H1 (cell line): ENCODE results near the gene YPEL2. TPM values are rescaled to one million over a fixed set of nuclear protein-coding genes. Genes with fewer than 3 reads are reported as not detected.

Source experiments
- CTCF ChIA-PET: fragments of 300-600 bp; sonication (Branson Sonifier 250); formaldehyde crosslinking; loops from one replicate; lab custom pipeline; 2021; ENCODE audit not compliant: partially characterized antibody; lab: Charles Lee
- POLR2A ChIA-PET: fragments of 300-600 bp; sonication (Branson Sonifier 250); formaldehyde crosslinking; loops from one replicate; lab custom pipeline; 2021; ENCODE audit warnings: inconsistent platforms; ENCODE audit not compliant: partially characterized antibody; lab: Charles Lee
- DNase-seq, 2 experiments: peaks; one replicate each; pipeline versions ENCODE4 v3.0.0 to v3.0.0-alpha.2; 2010 to 2022; ENCODE audit warnings: low spot score in 2 of 2, low read depth in 1 of 2, mixed read lengths in 1 of 2
- FAIRE-seq: peaks from 2 replicates; lab custom pipeline; 2011; peaks lifted over from hg19 to GRCh38; lab: Jason Lieb, UNC
- H2AFZ ChIP-seq: 2 replicates; pipeline ENCODE4 v1.8.1; 2012; ENCODE audit warnings: low read length, inconsistent platforms
- H2AK5ac ChIP-seq: 2 replicates; pipeline ENCODE4 v1.6.1; 2013; ENCODE audit warnings: low read depth, low read length
- H2BK120ac ChIP-seq: replicated peaks from 2 replicates; pipeline ENCODE3; 2013; ENCODE audit warnings: low read depth, low read length, inconsistent platforms
- H2BK12ac ChIP-seq: 2 replicates; pipeline ENCODE4 v1.6.1; 2013; ENCODE audit warnings: low read depth, low read length
- H2BK15ac ChIP-seq: 2 replicates; pipeline ENCODE4 v1.6.1; 2013; ENCODE audit warnings: low read length
- H2BK20ac ChIP-seq: 2 replicates; pipeline ENCODE4 v1.6.1; 2013; ENCODE audit warnings: low read length
- H2BK5ac ChIP-seq: 2 replicates; pipeline ENCODE4 v1.6.1; 2013; ENCODE audit warnings: low read depth, low read length
- H3K14ac ChIP-seq: 2 replicates; pipeline ENCODE4 v1.6.1; 2013; ENCODE audit warnings: inconsistent platforms; ENCODE audit not compliant: insufficient read length
- H3K18ac ChIP-seq: 2 replicates; pipeline ENCODE4 v1.6.1; 2013; ENCODE audit warnings: low read length; ENCODE audit errors: extremely low read depth
- H3K23ac ChIP-seq: 2 replicates; pipeline ENCODE4 v1.6.1; 2013; ENCODE audit warnings: inconsistent platforms; ENCODE audit not compliant: insufficient read length
- H3K23me2 ChIP-seq: 2 replicates; pipeline ENCODE4 v1.6.1; 2013; ENCODE audit warnings: low read depth, low read length
- H3K27ac ChIP-seq: 2 replicates; pipeline ENCODE4 v1.6.1; 2011; ENCODE audit warnings: low read depth, low read length, inconsistent platforms
- H3K27me3 ChIP-seq, 4 experiments: replicated peaks in 1 of 4; 1 replicate in 1 of 4; 2 replicates in 3 of 4; pipeline versions ENCODE4 v1.6.1 to v1.8.1; 2011 to 2013; ENCODE audit warnings: low read length in 3 of 4, mild to moderate bottlenecking in 3 of 4, inconsistent platforms in 2 of 4, mixed read lengths in 2 of 4, moderate library complexity in 1 of 4; ENCODE audit not compliant: control insufficient read depth in 3 of 4, insufficient read depth in 3 of 4; ENCODE audit errors: extremely low read depth in 1 of 4
- H3K36me3 ChIP-seq, 4 experiments: 2 replicates each; pipeline versions ENCODE4 v1.6.1 to v1.8.1; 2011 to 2013; ENCODE audit warnings: mild to moderate bottlenecking in 4 of 4, low read length in 3 of 4, moderate library complexity in 2 of 4, control low read depth in 1 of 4, inconsistent platforms in 1 of 4; ENCODE audit not compliant: insufficient read depth in 4 of 4, control insufficient read depth in 2 of 4
- H3K4ac ChIP-seq: replicated peaks from 2 replicates; pipeline ENCODE3; 2013; ENCODE audit warnings: low read length, low read depth, mixed read lengths, inconsistent platforms; ENCODE audit not compliant: insufficient read length
- H3K4me1 ChIP-seq, 4 experiments: replicated peaks in 1 of 4; 1 replicate in 1 of 4; 2 replicates in 3 of 4; pipeline versions ENCODE4 v1.6.1 to v1.8.1; 2011 to 2013; ENCODE audit warnings: low read length in 3 of 4, inconsistent platforms in 2 of 4, mixed read lengths in 1 of 4; ENCODE audit not compliant: insufficient read depth in 4 of 4, control insufficient read depth in 3 of 4
- H3K4me2 ChIP-seq, 2 experiments: 2 replicates each; pipeline versions ENCODE4 v1.6.1 to v1.8.1; 2011 to 2013; ENCODE audit warnings: low read depth in 2 of 2, low read length in 2 of 2, control low read depth in 1 of 2, inconsistent platforms in 1 of 2, mild to moderate bottlenecking in 1 of 2; ENCODE audit not compliant: insufficient read depth in 1 of 2
- H3K4me3 ChIP-seq, 4 experiments: fragments of 200-600, 300-600 bp in 1 of 4; sonication (generic), shearing (Covaris generic), sonication (Bioruptor Twin) in 1 of 4; 2 replicates each; pipeline versions ENCODE4 v1.5.1 to v1.8.1; 2011 to 2016; ENCODE audit warnings: low read length in 4 of 4, low read depth in 3 of 4, control low read depth in 2 of 4, inconsistent platforms in 2 of 4, mild to moderate bottlenecking in 2 of 4, mixed read lengths in 1 of 4, moderate library complexity in 1 of 4; ENCODE audit not compliant: insufficient read depth in 2 of 4; ENCODE audit errors: extremely low read depth in 1 of 4
- H3K56ac ChIP-seq: replicated peaks from 2 replicates; pipeline ENCODE3; 2013; ENCODE audit warnings: low read depth, mild to moderate bottlenecking, mixed read lengths, low read length, inconsistent platforms; ENCODE audit not compliant: insufficient read length
- H3K79me1 ChIP-seq: 2 replicates; pipeline ENCODE4 v1.6.1; 2013; ENCODE audit warnings: low read depth, low read length, control low read depth
- H3K79me2 ChIP-seq, 2 experiments: 2 replicates each; pipeline versions ENCODE4 v1.6.1 to v1.8.1; 2012 to 2013; ENCODE audit warnings: low read length in 2 of 2, mild to moderate bottlenecking in 2 of 2, inconsistent platforms in 1 of 2; ENCODE audit not compliant: insufficient read depth in 2 of 2, control insufficient read depth in 1 of 2
- H3K9ac ChIP-seq, 4 experiments: replicated peaks in 1 of 4; 1 replicate in 1 of 4; 2 replicates in 3 of 4; pipeline versions ENCODE4 v1.6.1 to v1.8.1; 2011 to 2013; ENCODE audit warnings: low read depth in 3 of 4, low read length in 3 of 4, control low read depth in 2 of 4, mild to moderate bottlenecking in 2 of 4, moderate library complexity in 2 of 4, inconsistent platforms in 1 of 4; ENCODE audit errors: extremely low read depth in 1 of 4
- H3K9me3 ChIP-seq, 2 experiments: 2 replicates each; pipeline versions ENCODE4 v1.6.1 to v1.8.1; 2012 to 2013; ENCODE audit warnings: mild to moderate bottlenecking in 2 of 2, moderate library complexity in 2 of 2, control low read depth in 1 of 2, inconsistent platforms in 1 of 2, low read depth in 1 of 2, low read length in 1 of 2, mixed read lengths in 1 of 2; ENCODE audit not compliant: insufficient read depth in 2 of 2
- H4K20me1 ChIP-seq, 2 experiments: replicated peaks in 1 of 2; 2 replicates each; pipeline versions ENCODE3 to v1.8.1; 2011 to 2013; ENCODE audit warnings: inconsistent platforms in 2 of 2, low read length in 2 of 2, mild to moderate bottlenecking in 1 of 2; ENCODE audit not compliant: insufficient read depth in 2 of 2, control insufficient read depth in 1 of 2
- H4K5ac ChIP-seq: 2 replicates; pipeline ENCODE4 v1.6.1; 2013; ENCODE audit warnings: low read length, low read depth, mixed read lengths, inconsistent platforms; ENCODE audit not compliant: insufficient read length
- H4K8ac ChIP-seq: 2 replicates; pipeline ENCODE4 v1.8.0; 2013; ENCODE audit warnings: mild to moderate bottlenecking, moderate library complexity, low read length, inconsistent platforms; ENCODE audit not compliant: insufficient read depth; ENCODE audit errors: extremely low read depth
- H4K91ac ChIP-seq: replicated peaks from 2 replicates; pipeline ENCODE3; 2013; ENCODE audit warnings: low read length, mixed read lengths, inconsistent platforms; ENCODE audit not compliant: insufficient read length
- BACH1 ChIP-seq: IDR thresholded peaks from 2 replicates; pipeline ENCODE4 v1.6.1; 2012; ENCODE audit warnings: low read length, improper control_type of control experiment
- CEBPB ChIP-seq: IDR thresholded peaks from 2 replicates; pipeline ENCODE4 v1.6.1; 2012; ENCODE audit warnings: low read depth, low read length
- CTCF ChIP-seq, 3 experiments: IDR thresholded peaks; 1 replicate in 2 of 3; 2 replicates in 1 of 3; pipeline versions ENCODE4 v1.5.1 to v1.6.1; 2011; ENCODE audit warnings: low read length in 3 of 3, mild to moderate bottlenecking in 3 of 3, inconsistent platforms in 2 of 3, low read depth in 1 of 3, moderate library complexity in 1 of 3; ENCODE audit not compliant: insufficient read depth in 1 of 3; ENCODE audit errors: control extremely low read depth in 1 of 3
- NANOG ChIP-seq: IDR thresholded peaks from 2 replicates; pipeline ENCODE4 v1.6.1; 2011; ENCODE audit warnings: low read length, low read depth, mild to moderate bottlenecking, inconsistent platforms; ENCODE audit not compliant: insufficient read depth, poor library complexity, severe bottlenecking
- PHF8 ChIP-seq: fragments of 200-600 bp; sonication (generic); conservative IDR thresholded peaks from 2 replicates; pipeline ENCODE4 v1.7.1; 2012; ENCODE audit warnings: low read depth, mild to moderate bottlenecking, inconsistent platforms, low read length, moderate library complexity
- RNF2 ChIP-seq: fragments of 200-900, 300-1000 bp; sonication (generic); IDR thresholded peaks from 2 replicates; pipeline ENCODE4 v1.7.1; 2016; ENCODE audit warnings: borderline replicate concordance, low read depth, mild to moderate bottlenecking, antibody characterized with exemption, low read length; ENCODE audit not compliant: poor library complexity, severe bottlenecking; ENCODE audit errors: missing control alignments
- SIN3A ChIP-seq, 2 experiments: IDR thresholded peaks in 1 of 2; conservative IDR thresholded peaks in 1 of 2; 2 replicates each; pipeline ENCODE4 v1.6.1; 2011 to 2012; ENCODE audit warnings: low read length in 2 of 2, improper control_type of control experiment in 1 of 2, low read depth in 1 of 2, mild to moderate bottlenecking in 1 of 2
- SIX5 ChIP-seq: IDR thresholded peaks from 2 replicates; pipeline ENCODE4 v1.6.1; 2011; ENCODE audit warnings: mild to moderate bottlenecking, low read depth, low read length
- SP1 ChIP-seq: IDR thresholded peaks from 2 replicates; pipeline ENCODE4 v1.6.1; 2011; ENCODE audit warnings: low read depth, low read length
- WGBS, 2 experiments: shearing (Covaris generic) in 1 of 2; methylation state at CpG; one replicate each; pipeline versions ENCODE4 v1.1.6 to v1.1.7; 2013 to 2015; ENCODE audit warnings: low lambda C conversion rate in 2 of 2, mixed read lengths in 2 of 2, inconsistent platforms in 1 of 2, low coverage in 1 of 2, missing lambda C conversion rate in 1 of 2; ENCODE audit not compliant: insufficient replicate concordance in 2 of 2, insufficient coverage in 1 of 2, insufficient read length in 1 of 2; ENCODE audit errors: extremely low coverage in 1 of 2, missing lambda C conversion rate in 1 of 2; 5-methylcytosine and 5-hydroxymethylcytosine counted together
- polyA plus RNA-seq, 7 experiments: library from polyadenylated mRNA; depleted of rRNA in 3 of 7; stranded (reverse) in 5 of 7; unstranded in 2 of 7; fragments of >200 nt in 5 of 7; fragments of 200-250 nt in 2 of 7; gene quantifications; 1 replicate in 5 of 7; 2 replicates in 1 of 7; 4 replicates in 1 of 7; pipeline versions ENCODE4 v1.2.1 to v1.2.3, GENCODE V29; 2011 to 2013; ENCODE audit warnings: missing spikeins in 2 of 7, mixed read lengths in 2 of 7
- total RNA-seq: library from RNA; stranded (reverse); fragmentation: NEBNext Ultra II Directional; extraction: Animal tissue kit (Norgen Biotek cat#: 25700); gene quantifications from 2 replicates; pipeline ENCODE4 v1.2.1, GENCODE V29; 2021

The YPEL2 gene
- total and polyA plus RNA-seq, 2 of the 8 experiments (the other 6 are each of a cell fraction or from before 2014, with no cell fraction given): 1.6 to 3.5 TPM

- Histone ChIP-seq H2BK120ac (no peak overlapping the region), H3K4me2 (no peak overlapping the region), H3K79me2 (no peaks in the 10 kb centered on the region), H3K14ac (no peak overlapping the region), H3K36me3 (no peaks in the 10 kb centered on the region), H3K23me2 (no peaks in the 10 kb centered on the region), H3K9ac (no peak overlapping the region), H2AK5ac (no peak overlapping the region), H4K20me1 (no peaks in the 10 kb centered on the region), H3K56ac (no peak overlapping the region), H3K79me1 (no peaks in the 10 kb centered on the region), H4K91ac (no peak overlapping the region), H2BK15ac (no peak overlapping the region), H2BK12ac (no peak overlapping the region), H3K4me3 (no peak overlapping the region), H3K23ac (no peak overlapping the region), H3K27me3 (no peaks in the 10 kb centered on the region), H2BK5ac (no peak overlapping the region), H3K4ac (no peak overlapping the region), H4K8ac (no peak overlapping the region), H3K18ac (no peak overlapping the region), H3K9me3 (no peaks in the 10 kb centered on the region), H2BK20ac (peak overlapping the region; percentile 43; the same call in 1 of the 2 replicates), H2AFZ (no peak overlapping the region), H4K5ac (no peak overlapping the region), H3K4me1 (peaks cover 10 to 22% (median 15%) of the 10 kb centered on the region in 4 experiments), H3K27ac (no peak overlapping the region)
- CTCF ChIA-PET: interaction anchor here (0.6 to 1.3 kb wide), 3 partner anchors 46 to 60 kb away, joined by 3 to 5 read pairs (median 3); no protein-coding TSS in a partner anchor
- no peak for FAIRE-seq
- 87% methylated on average over 7 of the region's 7 CpGs; no CpG with 5 or more reads in 1 of the 2 experiments for WGBS, 2 experiments
- DNase-seq: no peak
- POLR2A ChIA-PET: no interaction called here
- TF ChIP-seq NANOG: no peak
- no peak for TF ChIP-seq CTCF (IDR thresholded peaks at IDR 0.05; ENCODE audit: control extremely low read depth in 1 of 3, insufficient read depth in 1 of 3, low read depth in 1 of 3, low read length in 3 of 3)
- TF ChIP-seq SIN3A (conservative IDR thresholded peaks at IDR 0.05 in 1 of 2, IDR thresholded peaks at IDR 0.05 in 1 of 2; ENCODE audit: low read depth in 1 of 2, low read length in 2 of 2): no peak
- no peak for TF ChIP-seq SP1
- TF ChIP-seq CEBPB: no peak
- no peak for TF ChIP-seq RNF2
- no peak for TF ChIP-seq PHF8
- no peak for TF ChIP-seq BACH1
- no peak for TF ChIP-seq SIX5
Observed at GRCh38 chr17:59361916-59362810, 30.7 kb downstream of the YPEL2 start.
